Glutamatergic neuron (in vitro differentiated cells): Measurements from ENCODE around the gene SFXN2. TPM values are rescaled to one million over a fixed set of nuclear protein-coding genes. Genes with fewer than 3 reads are reported as not detected.

Experiments used
- DNase-seq: peaks from one replicate; pipeline ENCODE4 v3.0.0; 2022
- H3K27ac Mint-ChIP-seq: one replicate; pipeline ENCODE4 v1.8.0; 2020; ENCODE audit warnings: mild to moderate bottlenecking, mixed read lengths, inconsistent platforms; ENCODE audit not compliant: unreplicated experiment
- H3K27me3 Mint-ChIP-seq: one replicate; pipeline ENCODE4 v1.8.0; 2020; ENCODE audit warnings: mild to moderate bottlenecking, moderate library complexity, mixed read lengths, inconsistent platforms; ENCODE audit not compliant: unreplicated experiment
- H3K36me3 Mint-ChIP-seq: one replicate; pipeline ENCODE4 v1.8.0; 2020; ENCODE audit warnings: mild to moderate bottlenecking, mixed read lengths, inconsistent platforms; ENCODE audit not compliant: unreplicated experiment
- H3K4me1 Mint-ChIP-seq: one replicate; pipeline ENCODE4 v1.8.0; 2020; ENCODE audit warnings: mild to moderate bottlenecking, low read depth, mixed read lengths, inconsistent platforms; ENCODE audit not compliant: unreplicated experiment
- H3K4me3 Mint-ChIP-seq: one replicate; pipeline ENCODE4 v1.8.0; 2020; ENCODE audit warnings: mild to moderate bottlenecking, mixed read lengths, inconsistent platforms; ENCODE audit not compliant: unreplicated experiment
- H3K9me3 Mint-ChIP-seq: one replicate; pipeline ENCODE4 v1.8.0; 2020; ENCODE audit warnings: mild to moderate bottlenecking, moderate library complexity, mixed read lengths, inconsistent platforms; ENCODE audit not compliant: unreplicated experiment
- total RNA-seq: library from RNA; stranded (reverse); fragmentation: NEBNext Ultra II Directional; extraction: Animal tissue kit (Norgen Biotek cat#: 25700); gene quantifications from one replicate; pipeline ENCODE4 v1.2.1, GENCODE V29; 2021; ENCODE audit not compliant: unreplicated experiment
- TF ChIP-seq, protein P1 (sequence below): fragments of 200-600 bp; sonication (generic); IDR thresholded peaks from one replicate; pipeline ENCODE4 v1.5.0; 2021; ENCODE audit not compliant: partially characterized antibody, unreplicated experiment

Gene SFXN2
- total RNA-seq, 1 donor from 2014 or later = 5.4 TPM

DNA sequence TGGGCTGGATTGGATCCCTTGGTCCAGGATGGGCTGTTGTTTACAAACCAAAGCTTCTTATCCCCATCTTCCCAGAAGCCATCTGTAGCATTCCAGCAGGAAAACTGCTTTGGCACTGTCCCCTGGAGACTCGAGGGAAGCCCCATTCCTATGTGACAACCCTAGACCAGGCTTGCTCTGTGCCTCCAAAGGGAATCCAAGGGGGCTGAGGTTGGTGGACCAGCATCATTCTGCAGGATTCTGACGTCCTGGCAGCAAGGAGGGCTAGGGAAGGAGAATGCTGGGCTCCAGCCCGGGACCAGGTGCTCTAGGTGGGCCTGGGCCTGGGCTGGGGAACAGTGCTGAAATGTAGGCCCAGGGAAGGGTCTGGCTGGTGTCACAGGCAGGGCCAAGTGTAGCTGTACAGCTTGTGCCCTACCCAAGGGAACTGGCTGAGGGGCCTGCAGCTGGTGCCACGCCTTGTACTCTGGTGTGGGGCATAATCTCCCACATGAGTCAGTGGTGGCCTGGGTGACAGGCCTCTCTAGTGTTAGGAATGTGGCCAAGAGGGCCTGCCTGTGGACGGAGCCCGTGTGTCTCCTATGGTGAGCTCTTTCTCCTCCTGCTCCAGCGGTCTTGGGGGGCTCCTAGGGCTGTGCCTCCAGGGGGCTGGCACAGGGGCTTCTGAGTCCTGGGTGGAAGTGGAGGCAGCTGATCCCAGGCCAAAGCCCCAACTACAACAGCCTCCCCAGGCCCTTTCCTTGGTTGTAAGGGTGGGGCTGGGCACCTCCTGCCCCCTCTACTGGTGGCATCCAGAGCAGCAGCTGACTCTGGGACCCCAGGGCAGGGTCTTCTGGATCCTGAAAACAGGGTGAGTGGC lies 45.0 kb upstream of the SFXN2 start:
- TF ChIP-seq, protein P1, sequence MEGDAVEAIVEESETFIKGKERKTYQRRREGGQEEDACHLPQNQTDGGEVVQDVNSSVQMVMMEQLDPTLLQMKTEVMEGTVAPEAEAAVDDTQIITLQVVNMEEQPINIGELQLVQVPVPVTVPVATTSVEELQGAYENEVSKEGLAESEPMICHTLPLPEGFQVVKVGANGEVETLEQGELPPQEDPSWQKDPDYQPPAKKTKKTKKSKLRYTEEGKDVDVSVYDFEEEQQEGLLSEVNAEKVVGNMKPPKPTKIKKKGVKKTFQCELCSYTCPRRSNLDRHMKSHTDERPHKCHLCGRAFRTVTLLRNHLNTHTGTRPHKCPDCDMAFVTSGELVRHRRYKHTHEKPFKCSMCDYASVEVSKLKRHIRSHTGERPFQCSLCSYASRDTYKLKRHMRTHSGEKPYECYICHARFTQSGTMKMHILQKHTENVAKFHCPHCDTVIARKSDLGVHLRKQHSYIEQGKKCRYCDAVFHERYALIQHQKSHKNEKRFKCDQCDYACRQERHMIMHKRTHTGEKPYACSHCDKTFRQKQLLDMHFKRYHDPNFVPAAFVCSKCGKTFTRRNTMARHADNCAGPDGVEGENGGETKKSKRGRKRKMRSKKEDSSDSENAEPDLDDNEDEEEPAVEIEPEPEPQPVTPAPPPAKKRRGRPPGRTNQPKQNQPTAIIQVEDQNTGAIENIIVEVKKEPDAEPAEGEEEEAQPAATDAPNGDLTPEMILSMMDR = no peak
- Mint-ChIP-seq H3K36me3 (no peaks in the 10 kb centered on the region), H3K4me3 (peak overlapping the region; percentile 57), H3K27ac (peak overlapping the region; percentile 83), H3K9me3 (peaks cover 6% of the 10 kb centered on the region), H3K27me3 (peaks cover 5% of the 10 kb centered on the region), H3K4me1 (peaks cover 46% of the 10 kb centered on the region)
- DNase-seq = no peak

DNA sequence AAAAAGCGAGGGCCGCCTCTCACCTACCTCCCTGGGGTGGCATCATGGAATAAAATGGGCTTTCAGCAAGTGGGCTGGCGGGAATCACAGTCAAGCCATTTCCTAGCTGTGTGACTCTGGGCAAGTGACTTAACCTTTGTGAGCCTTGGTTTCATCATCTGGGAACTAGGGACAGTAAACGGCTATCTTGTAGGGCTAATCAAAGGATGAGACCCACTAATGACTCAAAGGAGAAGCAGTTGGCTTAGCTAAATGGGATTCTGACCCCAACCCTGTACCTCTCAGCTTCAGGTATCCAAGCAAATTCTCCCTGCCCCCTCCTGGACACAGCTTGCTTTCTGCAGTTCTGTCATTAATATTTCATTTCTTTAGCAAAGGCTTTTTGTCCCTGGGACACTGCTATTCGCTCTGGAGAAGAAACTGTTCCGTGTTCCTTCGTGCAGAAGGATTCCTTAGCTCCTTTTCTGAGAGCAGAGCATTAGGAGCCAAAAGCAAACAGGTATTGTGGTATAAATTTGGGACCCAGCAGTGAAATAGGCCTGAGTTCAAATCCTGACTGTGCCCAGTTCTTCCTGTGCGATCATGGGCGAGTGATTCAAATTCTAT lies 44.3 kb upstream of the SFXN2 start:
- TF ChIP-seq, protein P1 = no peak
- Mint-ChIP-seq H3K27ac (peak overlapping the region; percentile 83), H3K36me3 (no peaks in the 10 kb centered on the region), H3K9me3 (peaks cover 9% of the 10 kb centered on the region), H3K4me3 (peak overlapping the region; percentile 57), H3K4me1 (peaks cover 51% of the 10 kb centered on the region), H3K27me3 (peaks cover 6% of the 10 kb centered on the region)
- DNase-seq = no peak

DNA sequence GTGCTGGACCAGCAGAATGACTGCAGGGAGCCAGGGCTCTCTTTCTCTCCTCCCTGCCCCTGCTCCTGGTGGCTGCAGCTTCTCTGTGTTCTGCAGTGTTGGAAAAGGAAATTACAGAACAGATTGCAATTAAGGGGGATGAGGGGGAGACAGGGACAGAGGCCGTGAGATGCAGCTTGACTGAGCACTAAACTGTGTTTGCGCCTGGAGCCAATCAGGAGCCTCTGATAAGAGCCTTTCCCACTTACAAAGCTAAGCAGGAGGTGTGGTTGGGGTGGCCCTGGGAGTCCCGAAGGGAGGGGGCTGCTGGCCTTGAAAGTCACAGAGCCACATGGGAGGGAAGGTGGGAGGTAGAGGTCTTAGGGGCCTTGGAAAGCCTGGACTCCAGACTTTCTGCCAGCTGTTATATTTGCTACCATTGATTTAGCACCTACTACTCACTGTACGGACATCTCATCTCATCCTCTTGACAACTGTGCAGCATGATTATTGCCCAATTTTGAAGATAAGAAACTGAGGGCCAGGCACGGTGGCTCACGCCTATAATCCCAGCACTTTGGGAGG lies 43.5 kb upstream of the SFXN2 start:
- H3K4me3 Mint-ChIP-seq = peak overlapping the region; percentile 57
- H3K4me1 Mint-ChIP-seq = peaks cover 56% of the 10 kb centered on the region
- TF ChIP-seq, protein P1 = no peak
- H3K9me3 Mint-ChIP-seq = peaks cover 9% of the 10 kb centered on the region
- no peaks in the 10 kb centered on the region for H3K36me3 Mint-ChIP-seq
- DNase-seq = no peak
- peaks cover 5% of the 10 kb centered on the region for H3K27me3 Mint-ChIP-seq
- peak overlapping the region; percentile 83 for H3K27ac Mint-ChIP-seq

GRCh38 chr10:102673236-102673818 lies 41.1 kb upstream of the SFXN2 start:
- Mint-ChIP-seq H3K27me3 (peaks cover 5% of the 10 kb centered on the region), H3K9me3 (peaks cover 9% of the 10 kb centered on the region), H3K4me1 (peaks cover 68% of the 10 kb centered on the region), H3K36me3 (no peaks in the 10 kb centered on the region), H3K27ac (peak overlapping the region; percentile 95), H3K4me3 (peak overlapping the region; percentile 80)
- TF ChIP-seq, protein P1 = no peak
- DNase-seq = no peak
